Measurements from ENCODE around the gene F2. TPM values are rescaled to one million over a fixed set of nuclear protein-coding genes. Genes with fewer than 3 reads are reported as not detected.

F2 gene
- total RNA-seq, 1 donor from 2014 or later, result 22.8 TPM

GRCh38 chr11:46776878-46777277, 57.9 kb downstream of the F2 start:
- H3K4me3 Mint-ChIP-seq (ENCODE audit: low read depth), result no peak overlapping the region
- peaks cover 49% of the 10 kb centered on the region for H3K36me3 Mint-ChIP-seq (ENCODE audit: insufficient read depth)

GRCh38 chr11:46778416-46778815, 59.4 kb downstream of the F2 start:
- H3K27me3 Mint-ChIP-seq, result no peaks in the 10 kb centered on the region
- no peak overlapping the region for H3K27ac Mint-ChIP-seq
- peaks cover 47% of the 10 kb centered on the region for H3K36me3 Mint-ChIP-seq (ENCODE audit: insufficient read depth)
- no peaks in the 10 kb centered on the region for H3K4me1 Mint-ChIP-seq (ENCODE audit: low read depth)
- H3K4me3 Mint-ChIP-seq (ENCODE audit: low read depth), result no peak overlapping the region
- no peaks in the 10 kb centered on the region for H3K9me3 Mint-ChIP-seq (ENCODE audit: low read depth)
- no peak for DNase-seq (ENCODE audit: low spot score, unreplicated experiment)
- no peak for TF ChIP-seq CTCF (IDR thresholded peaks at IDR 0.05; ENCODE audit: unreplicated experiment)

More at GRCh38 chr11:46776878-46777277, 57.9 kb downstream of the F2 start:
- H3K9me3 Mint-ChIP-seq (ENCODE audit: low read depth), result no peaks in the 10 kb centered on the region
- H3K27ac Mint-ChIP-seq, result no peak overlapping the region
- H3K27me3 Mint-ChIP-seq, result no peaks in the 10 kb centered on the region
- TF ChIP-seq CTCF (IDR thresholded peaks at IDR 0.05; ENCODE audit: unreplicated experiment), result no peak
- DNase-seq (ENCODE audit: low spot score, unreplicated experiment), result no peak
- no peaks in the 10 kb centered on the region for H3K4me1 Mint-ChIP-seq (ENCODE audit: low read depth)

Small RNAs within 50 kb of the gene (microRNA-seq; reads per million reads assigned to microRNA genes)
- not detected for gene MIR5582 (ENCODE audit: borderline number of aligned reads, unreplicated experiment)

Other genes with a start within 250 kb of the F2 start
- 44.0 and 45.3 TPM in 2 replicates for gene AMBRA1, start 125.2 kb upstream of the F2 start, total RNA-seq
- 7.9 and 9.0 TPM in 2 replicates for gene HARBI1, start 102.0 kb upstream of the F2 start, total RNA-seq
- 65.6 and 69.8 TPM in 2 replicates for gene ATG13, start 101.7 kb upstream of the F2 start, total RNA-seq
- gene ARHGAP1, start 18.6 kb upstream of the F2 start, total RNA-seq, result 39.0 and 39.8 TPM in 2 replicates
- gene ZNF408, start 18.2 kb upstream of the F2 start, total RNA-seq, result 11.6 and 13.7 TPM in 2 replicates
- gene CKAP5, start 127.1 kb downstream of the F2 start, total RNA-seq, result 146 and 151 TPM in 2 replicates
- 8.7 and 11.0 TPM in 2 replicates for gene LRP4, start 199.3 kb downstream of the F2 start, total RNA-seq
- 63.3 and 66.1 TPM in 2 replicates for gene CSTPP1, start 217.5 kb downstream of the F2 start, total RNA-seq

Data from progenitor cell of endocrine pancreas (in vitro differentiated cells).